HepG2 (cell line): ENCODE results near the gene NKAIN2. TPM values are rescaled to one million over a fixed set of nuclear protein-coding genes. Genes with fewer than 3 reads are reported as not detected.
A peak's percentile ranks its signal among the peaks of the same experiment; 100 is the strongest.

ENCODE experiments used
- ATAC-seq: fragments of 200-7000 bp; cut with Tn5 transposase; 3 replicates; pipeline ENCODE4 v1.9.1; 2020; ENCODE audit warnings: mild to moderate bottlenecking, moderate library complexity
- BruUV-seq: library from RNA; stranded (reverse); fragments of 400-500 nt; replicated peaks from 2 replicates; lab custom pipeline; 2021; lab: Mats Ljungman, UMichigan
- CTCF ChIA-PET: fragments of 300-600 bp; formaldehyde crosslinking; extraction: SDS; loops from one replicate; lab custom pipeline; 2021; ENCODE audit warnings: low total read pairs, inconsistent platforms, low intra/inter-chr PET ratio; lab: Yijun Ruan, JAX
- POLR2A ChIA-PET: fragments of 350-600 bp; sonication (Branson Sonifier 250); formaldehyde crosslinking; loops from one replicate; lab custom pipeline; 2020; ENCODE audit warnings: antibody characterized with exemption, inconsistent platforms; lab: Yijun Ruan, JAX
- DNase-seq: peaks from one replicate; pipeline ENCODE4 v3.0.0-alpha.2; 2015; ENCODE audit warnings: low spot score
- FAIRE-seq: peaks from 3 replicates; lab custom pipeline; 2011; peaks lifted over from hg19 to GRCh38; lab: Jason Lieb, UNC
- H2AFZ ChIP-seq: one replicate; pipeline ENCODE4 v1.6.1; 2011; ENCODE audit warnings: low read length, inconsistent platforms
- H3K27ac ChIP-seq: fragments of 300-600 bp; 3 replicates; pipeline ENCODE4 v1.8.0; 2011; ENCODE audit warnings: mixed run types, mild to moderate bottlenecking, mixed read lengths, low read length, inconsistent platforms; ENCODE audit not compliant: insufficient read depth; ENCODE audit errors: extremely low read length
- H3K27me3 ChIP-seq, 2 experiments: fragments of 200-600 bp in 1 of 2; 2 replicates in 1 of 2; 3 replicates in 1 of 2; pipeline versions ENCODE4 v1.6.0 to v1.8.0; 2011; ENCODE audit warnings: low read length in 2 of 2, mild to moderate bottlenecking in 2 of 2, moderate library complexity in 2 of 2, inconsistent platforms in 1 of 2; ENCODE audit not compliant: insufficient read depth in 2 of 2, control insufficient read depth in 1 of 2
- H3K36me3 ChIP-seq, 2 experiments: fragments of 200-600 bp in 1 of 2; replicated peaks in 1 of 2; 2 replicates in 1 of 2; 3 replicates in 1 of 2; pipeline versions ENCODE4 v1.5.1 to v1.8.0; 2011; ENCODE audit warnings: low read length in 2 of 2, inconsistent platforms in 1 of 2; ENCODE audit not compliant: insufficient read depth in 2 of 2, control insufficient read depth in 1 of 2
- H3K4me1 ChIP-seq: 2 replicates; pipeline ENCODE4 v1.5.1; 2012; ENCODE audit warnings: low read length, inconsistent platforms; ENCODE audit not compliant: insufficient read depth
- H3K4me2 ChIP-seq: 2 replicates; pipeline ENCODE4 v1.6.0; 2011; ENCODE audit warnings: low read depth, low read length, inconsistent platforms
- H3K4me3 ChIP-seq, 3 experiments: fragments of 200-600 bp in 1 of 3; sonication (generic), shearing (Covaris generic) in 1 of 3; replicated peaks in 1 of 3; 2 replicates each; pipeline ENCODE4 v1.5.1; 2011 to 2016; ENCODE audit warnings: low read length in 3 of 3, inconsistent platforms in 2 of 3, low read depth in 2 of 3, mild to moderate bottlenecking in 2 of 3, control low read depth in 1 of 3, mixed read lengths in 1 of 3; ENCODE audit not compliant: insufficient read depth in 1 of 3
- H3K79me2 ChIP-seq: one replicate; pipeline ENCODE4 v1.6.1; 2011; ENCODE audit warnings: low read length, inconsistent platforms; ENCODE audit not compliant: insufficient read depth
- H3K9ac ChIP-seq: 2 replicates; pipeline ENCODE4 v1.6.0; 2011; ENCODE audit warnings: mild to moderate bottlenecking, low read depth, low read length, inconsistent platforms; ENCODE audit not compliant: insufficient read depth
- H3K9me3 ChIP-seq: 2 replicates; pipeline ENCODE4 v1.5.1; 2012; ENCODE audit warnings: mild to moderate bottlenecking, low read length
- H4K20me1 ChIP-seq: 2 replicates; pipeline ENCODE4 v1.6.0; 2011; ENCODE audit warnings: inconsistent platforms, mild to moderate bottlenecking, low read length, moderate library complexity; ENCODE audit not compliant: insufficient read depth
- ADNP ChIP-seq: sonication (generic); formaldehyde crosslinking; IDR thresholded peaks from 2 replicates; pipeline ENCODE4 v1.4.0; 2020; ENCODE audit warnings: missing genetic modification reagents
- GABPB1 ChIP-seq: IDR thresholded peaks from 2 replicates; pipeline ENCODE4 v1.6.1; 2016; ENCODE audit warnings: mild to moderate bottlenecking, missing genetic modification reagents, moderate library complexity, missing compliant biosample characterization
- MZF1 ChIP-seq: sonication (generic); formaldehyde crosslinking; IDR thresholded peaks from 2 replicates; pipeline ENCODE4 v1.8.1; 2023; ENCODE audit warnings: mild to moderate bottlenecking, missing genetic modification reagents, borderline replicate concordance
- SUZ12 ChIP-seq: fragments of 150-350 bp; IDR thresholded peaks from 2 replicates; pipeline ENCODE4 v1.6.1; 2014; ENCODE audit warnings: low read depth, low read length
- ZNF331 ChIP-seq: sonication (generic); formaldehyde crosslinking; IDR thresholded peaks from 2 replicates; pipeline ENCODE4 v1.4.0; 2020; ENCODE audit warnings: missing genetic modification reagents
- WGBS: methylation state at CpG from one replicate; pipeline ENCODE4 v1.1.6; 2017; ENCODE audit warnings: low lambda C conversion rate; 5-methylcytosine and 5-hydroxymethylcytosine counted together
- in situ Hi-C: cut with HindIII; loops from 2 replicates; pipeline ENCODE4 v1.10.0; 2017; ENCODE audit warnings: low pct_unique_long_range_greater_than_20kb; ENCODE audit not compliant: extremely low pct_ligation_motif_present
- intact Hi-C: fragments of 100-400 bp; cut with micrococcal nuclease; formaldehyde crosslinking; loops from one replicate; pipeline ENCODE4 v1.10.0; 2022; ENCODE audit not compliant: unreplicated experiment
- polyA plus RNA-seq, 8 experiments: library from polyadenylated mRNA; depleted of rRNA in 3 of 8; stranded (reverse) in 7 of 8; unstranded in 1 of 8; fragments of >200 nt; fragmentation: Illumina TruSeq in 4 of 8; extraction: Trizol in 4 of 8; gene quantifications; 2 replicates each; pipeline versions ENCODE4 v1.2.1 to v1.2.3, GENCODE V29; 2011 to 2016; ENCODE audit warnings: low read depth in 4 of 8, missing spikeins in 1 of 8, mixed read lengths in 1 of 8; ENCODE audit not compliant: insufficient read depth in 1 of 8
- total RNA-seq, 5 experiments: library from RNA; depleted of rRNA; stranded (reverse); fragments of >200 nt; fragmentation: Illumina TruSeq; extraction: Trizol; gene quantifications; 2 replicates each; pipeline ENCODE4 v1.2.3, GENCODE V29; 2016; ENCODE audit warnings: low read depth in 1 of 5
- TF ChIP-seq, protein P1 (sequence below): sonication (generic); formaldehyde crosslinking; IDR thresholded peaks from 2 replicates; pipeline ENCODE4 v1.8.1; 2023; ENCODE audit warnings: mild to moderate bottlenecking, missing genetic modification reagents, borderline replicate concordance

The NKAIN2 gene
- total and polyA plus RNA-seq, 2 of the 13 experiments (the other 11 are each of a cell fraction or from before 2014, with no cell fraction given) = not detected

DNA sequence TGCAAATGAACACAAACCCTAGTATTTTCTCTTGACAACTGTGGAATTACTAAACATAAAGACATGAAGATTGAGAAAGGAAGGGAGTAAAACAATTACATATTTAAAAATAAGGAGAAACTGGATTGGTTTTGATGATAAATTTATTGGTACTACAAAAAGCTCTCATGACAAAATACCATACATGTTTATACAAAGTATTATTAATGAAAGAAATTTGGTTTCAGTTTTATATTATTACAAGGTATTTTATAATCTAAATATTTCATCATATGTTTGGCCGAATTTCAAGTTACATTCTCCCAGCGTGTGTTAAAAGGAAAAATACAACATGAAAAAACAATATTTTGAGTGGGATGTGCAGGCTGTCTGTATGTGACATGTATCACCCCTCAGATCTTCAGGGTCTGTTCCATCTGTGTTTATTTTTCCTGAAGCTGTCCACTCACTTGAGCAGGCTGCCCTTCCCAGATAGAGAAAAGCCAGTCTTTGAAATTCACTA is 568.4 kb downstream of the NKAIN2 start:
- in situ Hi-C loops = no loop called here
- 11% methylated on average over 2 of the region's 2 CpGs for WGBS
- no peak overlapping the region for H3K9ac ChIP-seq
- CTCF ChIA-PET = no interaction called here
- FAIRE-seq = no peak
- no peak overlapping the region for H3K4me3 ChIP-seq
- H3K79me2 ChIP-seq = no peaks in the 10 kb centered on the region
- no peaks in the 10 kb centered on the region for H3K9me3 ChIP-seq
- no peak for DNase-seq
- H3K27me3 ChIP-seq = no peaks in the 10 kb centered on the region
- H3K27ac ChIP-seq = no peak overlapping the region
- intact Hi-C loops = no loop called here
- H3K4me2 ChIP-seq = 0 out of 2 replicates have a peak overlapping the region, but pooled peaks have one; percentile 20
- BruUV-seq = no TSS peak
- POLR2A ChIA-PET = no interaction called here
- H2AFZ ChIP-seq = no peak overlapping the region
- H3K36me3 ChIP-seq = no peaks in the 10 kb centered on the region
- TF ChIP-seq, protein P1, sequence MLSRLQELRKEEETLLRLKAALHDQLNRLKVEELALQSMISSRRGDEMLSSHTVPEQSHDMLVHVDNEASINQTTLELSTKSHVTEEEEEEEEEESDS = no peak
- peaks cover 7% of the 10 kb centered on the region; the same call in 1 of the 2 replicates for H3K4me1 ChIP-seq
- no peak for ATAC-seq
- no peaks in the 10 kb centered on the region for H4K20me1 ChIP-seq

DNA sequence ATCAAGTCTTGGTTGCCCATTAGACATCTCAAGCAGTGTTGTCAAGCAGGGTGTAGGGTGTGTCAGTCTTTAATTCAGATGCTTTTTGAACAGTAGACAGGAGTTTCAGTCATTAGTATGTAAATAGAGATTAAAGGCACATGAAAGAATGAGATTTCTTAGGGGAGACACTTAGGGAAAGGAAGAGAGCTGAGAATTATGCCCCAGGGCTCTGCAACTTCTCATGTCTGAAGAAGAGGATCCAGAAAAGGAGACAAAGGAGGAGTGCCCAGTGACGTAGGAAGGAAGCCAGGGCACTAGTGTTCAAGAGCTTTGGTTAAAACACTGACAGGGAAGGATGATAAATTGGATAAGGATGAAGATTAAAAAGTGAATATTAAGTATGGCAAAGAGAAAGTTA is 569.7 kb downstream of the NKAIN2 start:
- intact Hi-C loops (no loop called here), in situ Hi-C loops (no loop called here)
- no peak overlapping the region for H3K4me3 ChIP-seq
- no TSS peak for BruUV-seq
- peaks cover 7% of the 10 kb centered on the region; the same call in 1 of the 2 replicates for H3K4me1 ChIP-seq
- CTCF ChIA-PET = no interaction called here
- H3K4me2 ChIP-seq = no peak overlapping the region
- H4K20me1 ChIP-seq = no peaks in the 10 kb centered on the region
- no peak overlapping the region for H3K27ac ChIP-seq
- H3K9me3 ChIP-seq = no peaks in the 10 kb centered on the region
- no peaks in the 10 kb centered on the region for H3K36me3 ChIP-seq
- no peaks in the 10 kb centered on the region for H3K79me2 ChIP-seq
- TF ChIP-seq SUZ12 (no peak), GABPB1 (no peak), MZF1 (CRISPR knock-in tag) (no peak), ADNP (CRISPR knock-in tag) (no peak), ZNF331 (CRISPR knock-in tag) (no peak)
- FAIRE-seq (no peak), ATAC-seq (no peak), DNase-seq (no peak)
- WGBS = 2% methylated on average over 1 of the region's 1 CpG
- no peak overlapping the region for H3K9ac ChIP-seq
- POLR2A ChIA-PET = no interaction called here
- no peak overlapping the region for H2AFZ ChIP-seq
- no peaks in the 10 kb centered on the region for H3K27me3 ChIP-seq
